Measurements from ENCODE around the gene AAMP.
"Not testable (repeated sequence)": the region's sequence is repeated elsewhere in the genome, so short reads cannot be mapped to it uniquely, and the experiment has no call there.

Gene AAMP

GRCh38 chr2:218269900-218270720 is at the start of gene AAMP, which contains the start of gene PNKD:
TSS of gene AAMP (minus strand) at chr2:218270137. CDS start at chr2:218270086, 51 bp downstream.
TSS of gene PNKD (plus strand) at chr2:218270519. CDS start at chr2:218270536, 17 bp downstream.
- H3K4me3 ChIP-seq (ENCODE audit: low read depth, low read length): peak within 1 kb of the TSS; percentile 91
- TF ChIP-seq CTCF (IDR thresholded peaks at IDR 0.05; ENCODE audit: low read depth, low read length) (no peak), POLR2A (IDR thresholded peaks at IDR 0.05; ENCODE audit: extremely low read depth, insufficient read length) (peak; percentile 85), MYC (IDR thresholded peaks at IDR 0.05; ENCODE audit: low read depth, low read length) (peak; percentile 44), MAX (IDR thresholded peaks at IDR 0.05; ENCODE audit: low read depth, low read length) (peak; percentile 14; the same call in 1 of the 2 replicates)
- DNase-seq (ENCODE audit: low read depth): peak; percentile 100

- no peak for DNase-seq (ENCODE audit: low read depth)
- TF ChIP-seq MYC (IDR thresholded peaks at IDR 0.05; ENCODE audit: low read depth, low read length) (no peak), POLR2A (IDR thresholded peaks at IDR 0.05; ENCODE audit: extremely low read depth, insufficient read length) (no peak), MAX (IDR thresholded peaks at IDR 0.05; ENCODE audit: low read depth, low read length) (no peak), CTCF (IDR thresholded peaks at IDR 0.05; ENCODE audit: low read depth, low read length) (no peak)
Observed at GRCh38 chr2:218318241-218318640, 48.3 kb upstream of the AAMP start.

GRCh38 chr2:218317835-218318234 is 47.9 kb upstream of the AAMP start:
- no peak overlapping the region for H3K4me3 ChIP-seq (ENCODE audit: low read depth, low read length)
- TF ChIP-seq POLR2A (IDR thresholded peaks at IDR 0.05; ENCODE audit: extremely low read depth, insufficient read length) (no peak), MAX (IDR thresholded peaks at IDR 0.05; ENCODE audit: low read depth, low read length) (no peak), MYC (IDR thresholded peaks at IDR 0.05; ENCODE audit: low read depth, low read length) (no peak), CTCF (IDR thresholded peaks at IDR 0.05; ENCODE audit: low read depth, low read length) (no peak)
- no peak for DNase-seq (ENCODE audit: low read depth)

More at GRCh38 chr2:218318241-218318640, 48.3 kb upstream of the AAMP start:
- no peak overlapping the region for H3K4me3 ChIP-seq (ENCODE audit: low read depth, low read length)

GRCh38 chr2:218317303-218317630 is 47.3 kb upstream of the AAMP start:
- H3K4me3 ChIP-seq (ENCODE audit: low read depth, low read length): peak overlapping the region; percentile 64
- no peak for TF ChIP-seq CTCF (IDR thresholded peaks at IDR 0.05; ENCODE audit: low read depth, low read length)
- no peak for TF ChIP-seq MAX (IDR thresholded peaks at IDR 0.05; ENCODE audit: low read depth, low read length)
- no peak for TF ChIP-seq MYC (IDR thresholded peaks at IDR 0.05; ENCODE audit: low read depth, low read length)
- no peak for TF ChIP-seq POLR2A (IDR thresholded peaks at IDR 0.05; ENCODE audit: extremely low read depth, insufficient read length)
- DNase-seq (ENCODE audit: low read depth): no peak

DNA sequence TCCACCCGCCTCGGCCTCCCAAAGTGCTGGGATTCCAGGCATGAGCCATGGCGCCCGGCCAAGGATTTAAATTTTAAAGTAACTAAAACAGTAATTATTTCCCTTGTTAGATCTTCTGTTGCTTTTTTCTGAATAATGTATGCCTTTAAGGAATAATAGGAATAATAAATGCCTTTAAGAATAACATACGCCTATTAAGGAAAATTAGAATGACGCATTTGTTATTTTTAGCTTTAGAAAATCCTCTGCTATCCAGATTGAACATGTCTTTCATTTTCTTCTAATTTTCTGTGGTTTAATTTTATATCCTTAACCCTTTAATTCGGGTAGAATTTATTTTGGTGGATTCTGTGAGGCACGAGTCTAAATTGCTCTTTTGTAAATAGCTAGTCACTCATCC is 45.5 kb upstream of the AAMP start:
- TF ChIP-seq MAX (IDR thresholded peaks at IDR 0.05; ENCODE audit: low read depth, low read length): no peak
- no peak for TF ChIP-seq POLR2A (IDR thresholded peaks at IDR 0.05; ENCODE audit: extremely low read depth, insufficient read length)
- TF ChIP-seq CTCF (IDR thresholded peaks at IDR 0.05; ENCODE audit: low read depth, low read length): no peak
- TF ChIP-seq MYC (IDR thresholded peaks at IDR 0.05; ENCODE audit: low read depth, low read length): no peak
- DNase-seq (ENCODE audit: low read depth): no peak
- no peak overlapping the region for H3K4me3 ChIP-seq (ENCODE audit: low read depth, low read length)

GRCh38 chr2:218314764-218315163 is 44.8 kb upstream of the AAMP start:
- not testable (repeated sequence) for DNase-seq (ENCODE audit: low read depth); H3K4me3 ChIP-seq (ENCODE audit: low read depth, low read length)

All from NB4 (cell line).